Measurements from ENCODE around the gene DPYD.
"Not testable (repeated sequence)": the region's sequence is repeated elsewhere in the genome, so short reads cannot be mapped to it uniquely, and the experiment has no call there.

DPYD gene

GRCh38 chr1:97245682-97246081 lies 675.2 kb downstream of the DPYD start:
- CTCF ChIA-PET = interaction anchor here (0.9 to 3.3 kb wide), 5 partner anchors 8 to 533 kb away, joined by 3 to 21 read pairs (median 3); no protein-coding TSS in a partner anchor
- no peak for TF ChIP-seq CTCF (IDR thresholded peaks at IDR 0.05; ENCODE audit: insufficient read depth, low read length, missing control alignments)
- H3K4me3 ChIP-seq (ENCODE audit: low read depth, low read length) = no peak overlapping the region
- no peak for DNase-seq (ENCODE audit: low read depth, low spot score)
- POLR2A ChIA-PET = no interaction called here

- CTCF ChIA-PET = interaction anchor here (0.9 to 3.3 kb wide), 8 partner anchors 9 to 534 kb away, joined by 3 to 21 read pairs (median 3); no protein-coding TSS in a partner anchor
- DNase-seq (ENCODE audit: low read depth, low spot score) = no peak
- no peak overlapping the region for H3K4me3 ChIP-seq (ENCODE audit: low read depth, low read length)
- no peak for TF ChIP-seq CTCF (IDR thresholded peaks at IDR 0.05; ENCODE audit: insufficient read depth, low read length, missing control alignments)
- POLR2A ChIA-PET = no interaction called here
These were observed 675.8 kb downstream of the DPYD start for GRCh38 chr1:97245026-97245425.

- ChIA-PET POLR2A (no interaction called here), CTCF (interaction anchor here (0.6 to 3.3 kb wide), 26 partner anchors 8 to 1224 kb away, joined by 3 to 21 read pairs (median 4); no protein-coding TSS in a partner anchor)
- TF ChIP-seq CTCF (IDR thresholded peaks at IDR 0.05; ENCODE audit: insufficient read depth, low read length, missing control alignments) = peak; percentile 12
- no peak for DNase-seq (ENCODE audit: low read depth, low spot score)
- H3K4me3 ChIP-seq (ENCODE audit: low read depth, low read length) = no peak overlapping the region
These were observed 676.8 kb downstream of the DPYD start for GRCh38 chr1:97243973-97244560.

- CTCF ChIA-PET = no interaction called here
- POLR2A ChIA-PET = no interaction called here
- TF ChIP-seq CTCF (IDR thresholded peaks at IDR 0.05; ENCODE audit: insufficient read depth, low read length, missing control alignments) = no peak
- no peak overlapping the region for H3K4me3 ChIP-seq (ENCODE audit: low read depth, low read length)
- no peak for DNase-seq (ENCODE audit: low read depth, low spot score)
These were observed 682.0 kb downstream of the DPYD start for GRCh38 chr1:97238816-97239215.

GRCh38 chr1:97231354-97231753 lies 689.5 kb downstream of the DPYD start:
- POLR2A ChIA-PET; CTCF ChIA-PET; H3K4me3 ChIP-seq (ENCODE audit: low read depth, low read length); DNase-seq (ENCODE audit: low read depth, low spot score): not testable (repeated sequence)

- POLR2A ChIA-PET = no interaction called here
- no peak for DNase-seq (ENCODE audit: low read depth, low spot score)
- CTCF ChIA-PET = no interaction called here
- no peak for TF ChIP-seq CTCF (IDR thresholded peaks at IDR 0.05; ENCODE audit: insufficient read depth, low read length, missing control alignments)
- no peak overlapping the region for H3K4me3 ChIP-seq (ENCODE audit: low read depth, low read length)
These were observed 708.2 kb downstream of the DPYD start for GRCh38 chr1:97212671-97213070.

GRCh38 chr1:97210307-97210706 lies 710.5 kb downstream of the DPYD start:
- H3K4me3 ChIP-seq (ENCODE audit: low read depth, low read length) = no peak overlapping the region
- ChIA-PET POLR2A (no interaction called here), CTCF (no interaction called here)
- TF ChIP-seq CTCF (IDR thresholded peaks at IDR 0.05; ENCODE audit: insufficient read depth, low read length, missing control alignments) = no peak
- DNase-seq (ENCODE audit: low read depth, low spot score) = peak; percentile 14

All from AG04449 (cell line).